GM19043 (cell line): ENCODE results near the gene RBP3.

ENCODE experiments used
- ATAC-seq: cut with Tn5 transposase; IDR thresholded peaks from one replicate; pipeline ENCODE4 v1.9.1; 2021; ENCODE audit warnings: low read depth; ENCODE audit not compliant: unreplicated experiment

Gene RBP3

DNA sequence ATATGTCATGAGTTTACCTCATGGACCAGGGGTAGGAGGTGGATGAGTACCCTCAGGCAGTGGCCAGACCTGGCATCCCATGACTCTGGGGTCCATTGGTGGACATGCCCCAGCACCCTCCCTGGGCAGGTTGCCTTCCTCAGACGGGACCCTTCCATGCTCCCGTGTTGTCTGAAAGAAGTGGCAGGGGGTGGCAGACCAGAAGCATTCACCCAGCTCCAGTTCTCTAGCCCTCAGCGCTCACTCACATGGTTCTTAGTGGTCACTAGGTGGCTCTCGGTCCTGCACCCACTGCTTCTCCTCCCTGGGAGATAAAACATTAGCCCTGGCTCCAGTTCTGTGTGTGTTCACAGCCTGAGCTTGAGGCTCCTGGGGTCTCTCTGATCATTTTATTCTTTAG is 6.0 kb downstream of the RBP3 start:
- no peak for ATAC-seq

DNA sequence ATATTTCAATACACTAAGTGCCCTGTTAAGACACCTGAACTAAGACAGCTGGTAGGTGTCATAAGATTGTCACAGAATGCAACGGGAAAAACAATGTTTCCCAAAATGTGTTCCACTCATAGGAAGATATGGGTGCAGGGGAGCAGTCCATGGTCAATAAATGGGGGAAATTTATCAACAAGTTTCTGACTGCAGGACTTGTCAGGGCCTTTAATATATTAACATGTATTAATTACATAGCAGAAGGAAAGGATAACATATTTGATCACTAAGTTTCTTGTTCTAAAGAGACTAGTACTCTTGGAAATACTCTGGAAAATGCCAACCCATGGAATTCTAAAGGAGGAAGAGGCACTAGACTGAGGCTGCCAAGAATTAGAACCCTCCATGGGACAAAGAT is 6.7 kb downstream of the RBP3 start:
- ATAC-seq, result no peak

DNA sequence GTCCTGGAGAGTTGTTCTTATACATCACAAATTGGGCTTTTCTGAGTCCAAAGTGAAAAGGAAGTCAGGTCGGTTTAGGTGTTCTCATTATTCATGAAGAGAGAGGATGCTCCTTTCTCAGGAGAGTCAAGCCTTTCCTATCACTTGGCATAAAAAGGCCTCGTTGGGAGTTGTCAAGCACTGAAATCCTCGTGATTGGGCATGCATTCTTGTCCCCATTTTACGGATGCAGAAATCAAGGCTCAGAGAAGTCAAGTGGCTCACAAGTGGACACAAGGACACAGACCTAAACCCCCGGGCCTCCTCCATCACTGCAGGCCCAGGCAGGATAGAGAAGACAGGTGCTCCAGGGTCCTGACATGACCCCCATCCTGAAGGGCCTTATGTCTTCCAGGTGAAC is 8.5 kb downstream of the RBP3 start:
- ATAC-seq, result no peak

DNA sequence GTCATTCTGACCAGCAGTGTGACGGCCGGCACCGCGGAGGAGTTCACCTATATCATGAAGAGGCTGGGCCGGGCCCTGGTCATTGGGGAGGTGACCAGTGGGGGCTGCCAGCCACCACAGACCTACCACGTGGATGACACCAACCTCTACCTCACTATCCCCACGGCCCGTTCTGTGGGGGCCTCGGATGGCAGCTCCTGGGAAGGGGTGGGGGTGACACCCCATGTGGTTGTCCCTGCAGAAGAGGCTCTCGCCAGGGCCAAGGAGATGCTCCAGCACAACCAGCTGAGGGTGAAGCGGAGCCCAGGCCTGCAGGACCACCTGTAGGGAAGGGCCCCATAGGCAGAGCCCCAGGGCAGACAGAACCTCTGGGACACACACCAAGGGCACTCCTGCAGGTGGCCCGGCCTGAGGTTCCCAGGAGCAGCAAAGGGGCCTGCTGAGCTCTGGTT is 9.0 kb downstream of the RBP3 start:
- no peak for ATAC-seq

DNA sequence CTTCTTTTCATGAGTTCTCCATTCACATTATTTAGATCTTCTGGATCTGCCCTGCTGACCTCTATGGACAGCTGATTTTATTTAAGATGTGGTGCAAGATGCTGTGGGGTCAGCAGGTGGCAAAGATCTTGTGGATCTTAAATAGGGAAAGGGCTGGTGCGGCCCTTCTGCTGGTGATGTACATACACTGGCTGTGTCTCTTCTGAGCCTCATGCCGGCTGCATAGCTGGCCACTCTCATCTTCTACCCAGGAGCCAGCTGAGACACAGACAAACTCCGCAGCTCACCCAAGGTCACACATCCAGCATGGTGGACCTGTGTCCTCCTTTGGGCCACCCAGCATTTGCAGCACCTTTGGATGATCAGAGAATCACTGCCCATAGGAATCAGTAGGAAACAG is 9.7 kb downstream of the RBP3 start:
- no peak for ATAC-seq

DNA sequence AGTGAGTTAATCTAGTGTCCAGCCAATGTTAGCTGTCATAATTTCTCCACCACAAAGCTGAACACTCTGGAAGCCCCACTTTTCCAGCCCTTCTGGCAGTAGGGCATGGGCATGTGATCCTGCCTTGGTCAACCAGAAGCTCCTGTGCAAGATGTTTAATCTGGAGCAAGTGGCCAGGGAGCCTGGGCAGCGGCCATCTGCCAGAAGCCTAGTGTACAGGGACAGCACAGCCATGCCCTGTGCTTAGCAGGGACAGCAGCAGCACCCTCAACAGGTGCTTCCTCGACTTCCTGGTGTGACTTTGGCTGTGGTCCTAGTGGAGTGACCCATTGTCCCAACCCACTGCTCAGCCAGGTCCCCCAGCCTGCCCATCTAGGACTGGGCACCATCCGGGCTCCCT is 10.3 kb downstream of the RBP3 start:
- no peak for ATAC-seq

DNA sequence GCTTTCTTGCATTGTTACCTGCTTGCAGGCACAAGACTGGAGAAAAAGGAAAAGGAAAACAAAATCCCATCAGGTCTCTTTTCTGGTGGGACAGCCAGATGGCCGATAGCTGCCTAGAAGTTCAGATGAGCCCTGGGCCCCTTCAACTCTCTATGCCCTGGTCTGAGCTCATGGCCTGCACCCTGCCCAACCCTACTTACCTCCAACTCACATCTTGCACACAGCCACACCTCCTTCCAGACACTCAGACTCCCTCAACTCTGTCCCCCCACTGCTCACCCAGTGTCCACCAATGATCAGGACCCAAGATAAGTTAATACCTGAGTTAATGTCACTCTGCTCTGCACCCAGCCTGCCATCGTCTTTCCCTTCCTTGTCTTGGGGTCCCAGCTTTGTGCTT is 10.9 kb downstream of the RBP3 start:
- no peak for ATAC-seq

DNA sequence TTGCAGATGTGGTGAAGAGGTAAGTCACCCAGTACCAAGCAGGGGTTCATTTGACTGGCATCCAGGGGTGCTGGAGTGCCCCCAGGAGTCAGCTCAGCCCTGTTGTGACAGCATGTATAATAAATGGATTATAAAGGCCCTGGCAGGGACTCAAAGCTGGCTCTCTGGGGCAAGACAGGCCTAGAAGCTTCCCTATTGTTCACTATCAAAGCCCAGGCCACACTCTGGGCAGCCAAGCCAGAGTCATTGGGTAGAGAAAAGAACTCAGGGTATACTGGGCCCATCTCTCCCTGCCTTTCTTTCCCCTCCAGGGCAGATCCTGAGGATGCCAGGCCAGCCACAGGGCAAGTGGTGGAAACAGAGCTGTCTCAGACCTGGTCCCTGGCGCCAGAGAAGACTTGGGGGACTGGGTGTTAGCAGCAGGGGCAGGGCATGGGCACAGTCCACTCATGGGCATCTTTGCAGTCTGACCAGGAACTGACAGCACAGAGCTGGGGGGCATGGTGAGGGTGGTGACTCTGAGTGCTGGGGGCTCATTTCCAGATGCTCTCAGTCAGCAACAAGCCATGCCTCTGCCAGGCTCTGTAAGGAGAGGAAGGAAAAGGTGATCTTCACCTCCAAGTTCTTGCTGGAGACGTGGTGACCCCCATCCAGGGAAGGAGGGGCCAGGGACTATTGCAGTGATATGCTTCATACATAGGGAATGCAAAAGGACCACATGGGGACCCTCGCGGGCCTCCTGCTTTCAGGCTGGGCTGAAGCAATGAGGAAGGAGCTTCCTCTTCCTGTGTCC is 11.7 kb downstream of the RBP3 start:
- ATAC-seq, result no peak

DNA sequence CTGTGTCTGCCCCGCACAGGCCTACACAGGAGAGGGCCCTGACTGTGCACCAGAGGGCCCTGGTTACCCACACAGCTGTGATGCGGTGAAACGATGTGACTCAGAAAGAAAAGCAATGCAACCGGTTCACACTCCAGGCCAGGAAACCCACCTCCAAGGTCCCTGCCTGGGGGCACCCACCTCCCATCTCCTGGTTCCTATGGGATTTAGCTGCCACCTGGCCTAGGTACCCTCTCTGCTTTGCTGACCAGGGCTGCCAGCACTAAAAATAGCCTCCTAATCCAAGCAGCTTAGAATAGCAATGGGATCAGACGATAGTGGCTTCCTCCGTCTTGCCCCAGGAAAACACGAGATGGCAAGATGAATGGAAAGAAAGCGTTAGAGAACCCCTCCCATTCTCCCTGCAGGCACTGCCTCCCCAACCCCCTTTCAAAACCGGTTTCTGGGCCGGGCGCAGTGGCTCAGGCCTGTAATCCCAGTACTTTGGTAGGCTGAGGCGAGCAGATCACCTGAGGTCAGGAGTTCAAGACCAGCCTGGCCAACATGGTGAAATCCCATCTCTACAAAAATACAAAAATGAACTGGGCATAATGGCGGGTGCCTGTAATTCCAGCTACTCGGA is 12.4 kb downstream of the RBP3 start:
- ATAC-seq, result no peak

GRCh38 chr10:47361293-47361692 is 13.1 kb downstream of the RBP3 start:
- no peak for ATAC-seq

DNA sequence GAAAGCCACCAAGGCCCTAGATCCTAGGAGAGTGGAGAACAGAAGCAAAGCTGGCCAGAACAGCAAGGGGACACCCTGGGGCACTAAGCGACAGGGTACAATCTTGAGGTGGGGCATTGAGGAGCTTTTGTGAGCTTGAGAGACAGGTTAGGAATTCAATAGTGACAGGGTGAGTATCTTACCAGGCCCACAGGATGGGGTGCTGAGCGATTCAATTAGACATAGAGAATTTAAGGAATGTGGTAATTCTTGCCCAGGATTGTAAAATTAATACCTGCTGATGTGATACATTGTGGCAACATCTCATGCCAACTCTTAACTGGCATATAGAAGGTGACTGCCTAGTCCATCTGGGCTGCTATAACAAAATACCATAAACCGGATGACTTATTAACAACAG is 14.0 kb downstream of the RBP3 start:
- ATAC-seq, result no peak

DNA sequence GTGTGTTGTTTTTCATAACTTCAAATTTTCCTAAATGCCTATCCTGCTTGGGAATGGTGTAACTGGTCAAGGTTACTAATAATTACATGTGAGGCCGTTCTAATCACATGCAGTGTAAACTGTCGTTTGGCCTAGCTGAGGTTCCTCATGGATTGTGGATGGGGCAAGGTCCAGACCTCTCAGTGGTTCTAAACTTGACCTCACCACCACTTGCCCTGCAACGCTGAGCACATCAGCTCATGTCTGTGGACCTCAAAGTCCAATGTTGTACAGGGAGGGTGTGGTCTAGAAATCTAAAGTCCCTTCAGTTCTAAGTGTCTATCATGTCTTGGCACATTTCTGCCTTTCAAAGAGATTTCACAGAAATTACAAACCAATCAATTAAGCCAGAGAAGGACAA is 15.6 kb downstream of the RBP3 start:
- no peak for ATAC-seq

- no peak for ATAC-seq
Measured at GRCh38 chr10:47364366-47364765, 16.2 kb downstream of the RBP3 start.

DNA sequence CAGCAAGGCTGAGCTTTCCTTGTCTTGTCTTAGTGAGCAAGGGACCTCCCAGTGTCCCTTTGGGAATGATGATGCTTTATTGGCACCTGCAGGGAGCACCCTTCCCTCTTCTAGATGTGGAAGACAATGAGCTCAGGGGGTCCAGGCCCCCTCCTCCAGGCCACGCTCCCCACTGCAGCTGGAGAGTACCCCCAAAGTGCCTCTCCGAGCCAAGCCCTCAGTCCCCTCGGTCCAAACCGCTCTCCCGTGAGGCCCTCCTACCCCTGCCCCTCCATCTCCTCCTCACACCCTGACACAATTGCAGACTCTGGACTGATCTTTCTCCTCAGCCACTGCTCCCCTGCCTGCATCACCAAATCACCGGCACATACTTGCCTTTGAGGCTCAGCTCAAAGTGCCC is 16.7 kb downstream of the RBP3 start:
- no peak for ATAC-seq

DNA sequence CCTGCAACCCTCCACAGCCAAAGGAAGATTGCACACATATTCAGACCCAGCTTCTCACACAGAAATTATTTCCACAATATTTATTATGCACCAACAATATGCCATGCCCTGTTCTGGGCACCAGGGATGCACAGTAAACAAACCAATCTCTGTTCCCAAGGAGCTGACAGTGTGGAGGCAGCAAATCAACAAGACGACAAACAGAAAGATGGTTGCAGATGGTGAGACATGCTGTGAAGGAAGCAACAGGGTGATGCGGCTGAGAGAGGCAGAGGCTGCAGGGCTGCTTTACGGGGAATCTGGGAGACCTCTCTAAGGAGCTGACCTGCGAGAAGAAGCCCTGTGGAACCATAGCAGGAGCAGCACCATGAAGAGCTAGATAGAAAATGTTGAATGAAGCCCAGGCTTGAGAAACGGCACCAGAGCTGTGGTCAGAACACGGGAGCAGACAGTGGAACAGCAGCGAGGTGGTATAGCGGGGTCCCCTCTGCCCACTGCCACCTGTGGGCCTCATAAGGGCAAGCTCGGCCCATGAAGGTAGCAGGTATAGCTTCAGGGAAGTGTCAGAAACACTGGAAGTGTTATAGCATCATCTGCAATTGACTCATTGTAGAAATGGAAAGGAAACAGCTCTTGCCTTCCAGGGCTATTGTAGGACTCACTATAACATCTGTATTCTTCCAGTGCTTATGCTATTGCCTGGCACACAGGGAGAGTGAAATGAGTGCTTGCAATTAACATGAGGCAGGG is 17.4 kb downstream of the RBP3 start:
- no peak for ATAC-seq

DNA sequence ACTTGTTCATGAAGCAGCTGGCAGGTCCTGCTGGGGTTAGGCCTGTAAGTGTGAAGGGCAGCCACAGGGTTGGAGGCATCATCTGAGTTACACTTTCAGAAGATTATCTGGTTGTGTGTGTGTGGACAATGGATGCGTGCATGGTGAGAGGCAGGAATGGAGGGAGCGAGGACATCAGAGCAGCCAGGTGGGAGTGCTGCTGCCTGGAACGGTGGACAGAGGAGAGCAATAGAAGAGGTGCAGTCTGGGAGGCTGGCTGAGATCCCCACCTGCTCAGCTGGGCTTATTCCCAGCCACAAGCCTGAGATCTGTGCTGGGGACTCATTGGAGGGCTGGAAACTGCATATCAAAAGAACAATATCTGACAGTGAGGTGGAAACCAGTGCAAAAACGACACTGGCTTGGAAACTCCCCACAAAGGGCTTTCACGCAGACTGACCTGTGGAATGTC is 18.0 kb downstream of the RBP3 start:
- no peak for ATAC-seq

- ATAC-seq, result no peak
Measured at GRCh38 chr10:47366731-47367460, 18.7 kb downstream of the RBP3 start.

DNA sequence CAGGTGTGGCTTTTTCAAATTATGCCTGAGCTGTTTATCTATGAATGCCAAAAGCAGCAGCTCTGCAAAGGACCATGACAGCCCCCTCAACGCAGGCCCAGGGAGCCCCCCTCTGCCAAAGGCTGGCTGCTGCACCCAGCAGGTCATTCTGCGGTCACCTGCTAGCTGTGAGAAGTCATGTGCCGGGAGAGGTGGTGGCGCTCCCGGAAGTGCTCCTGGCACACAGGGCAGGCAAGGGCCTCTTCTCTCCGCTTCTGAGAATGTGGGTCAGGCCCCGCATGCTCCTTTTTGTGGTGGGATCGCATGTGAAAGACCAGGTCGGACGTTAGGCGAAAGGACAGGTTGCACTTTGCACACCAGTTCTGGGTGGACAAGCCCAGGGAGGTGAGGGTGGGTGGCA is 19.5 kb downstream of the RBP3 start:
- ATAC-seq, result no peak

- ATAC-seq, result no peak
Measured at GRCh38 chr10:47368431-47369180, 20.4 kb downstream of the RBP3 start.

DNA sequence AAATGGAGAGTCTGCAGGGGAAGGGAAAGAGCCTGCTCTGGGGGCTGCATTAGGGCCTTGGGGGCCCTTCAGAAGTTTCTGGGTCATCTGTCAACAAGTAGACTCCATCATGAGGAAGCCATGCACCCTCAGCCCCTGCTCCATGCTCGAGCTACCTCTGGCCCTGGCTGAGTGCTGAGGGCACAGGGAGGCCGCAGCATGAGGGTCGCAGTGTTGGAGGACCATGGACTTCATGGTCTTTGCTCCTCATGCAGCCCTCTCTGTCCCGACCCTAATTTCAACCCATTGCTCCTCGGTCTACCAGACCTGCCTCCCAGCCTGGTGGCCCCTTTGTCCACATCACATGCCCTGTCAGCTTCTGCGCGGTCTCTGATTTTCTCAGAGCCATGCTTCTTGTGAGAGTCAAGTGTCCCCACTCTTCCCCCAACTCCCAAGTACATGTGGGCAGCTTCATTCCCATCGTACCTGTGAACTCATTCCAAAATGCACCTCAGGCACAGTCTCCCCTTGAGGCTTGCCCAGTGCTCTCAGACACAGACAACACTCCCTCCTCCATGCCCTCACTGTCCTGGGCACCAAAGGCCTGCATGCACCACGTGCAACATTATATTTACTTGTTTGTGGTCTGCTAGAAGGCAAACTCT is 21.2 kb downstream of the RBP3 start:
- ATAC-seq, result no peak
